A673 (cell line): Measurements from ENCODE around the gene BIRC7.

Experiments used
- EZH2 ChIP-seq: fragments of 200-600 bp; sonication (generic); IDR thresholded peaks from 2 replicates; pipeline ENCODE4 v1.6.1; 2017; ENCODE audit warnings: borderline replicate concordance, low read depth, mild to moderate bottlenecking, mixed read lengths, antibody characterized with exemption, low read length; ENCODE audit not compliant: poor library complexity, severe bottlenecking
- TF ChIP-seq, protein P1 (sequence below): fragments of 300-800, 200-600 bp; sonication (generic); conservative IDR thresholded peaks from 2 replicates; pipeline ENCODE4 v1.5.1; 2017; ENCODE audit warnings: low read depth, mild to moderate bottlenecking, antibody characterized with exemption, low read length, moderate library complexity, mixed read lengths

DNA sequence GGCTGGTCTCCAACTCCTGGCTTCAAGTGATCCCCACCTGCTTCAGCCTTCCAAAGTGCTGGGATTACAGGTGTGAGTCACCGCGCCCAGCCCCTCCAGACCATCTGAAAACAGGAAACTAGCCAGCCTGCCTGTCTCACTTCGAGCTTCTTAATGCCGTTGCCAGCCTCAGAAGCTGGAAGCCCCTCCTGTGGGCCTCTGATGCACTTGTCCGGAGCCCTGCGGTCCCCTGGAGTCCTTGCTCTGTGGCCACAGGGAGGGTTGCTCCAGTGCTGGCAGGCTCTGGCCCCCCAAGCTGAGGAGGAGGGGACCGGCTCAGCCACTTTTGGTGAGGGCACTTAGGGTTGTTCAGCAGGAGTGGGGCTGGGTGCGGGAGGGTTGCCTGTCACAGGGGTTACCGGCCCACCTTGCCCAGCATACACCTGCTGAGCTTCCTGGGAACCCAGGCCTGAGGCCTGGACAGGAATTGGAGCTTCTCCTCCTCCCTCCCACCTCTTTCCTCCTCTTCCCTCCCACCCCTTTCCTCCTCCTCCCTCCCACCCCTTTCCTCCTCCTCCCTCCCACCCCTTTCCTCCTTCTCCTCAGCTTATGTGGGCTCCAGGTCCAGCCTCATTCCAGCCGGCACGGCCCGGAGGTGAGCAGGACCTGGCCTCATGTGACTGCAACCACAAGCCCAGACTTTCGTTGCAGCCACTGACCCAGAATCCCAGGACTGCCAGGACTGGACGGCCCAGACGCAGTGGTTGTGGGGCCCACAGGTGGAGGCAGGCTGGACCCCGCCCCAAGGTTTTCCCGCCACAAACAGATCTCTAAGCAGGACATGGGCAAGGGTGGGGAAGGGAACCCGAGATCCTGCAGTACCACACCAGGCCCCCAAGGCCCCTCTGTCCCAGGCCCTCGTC, 9.4 kb upstream of the BIRC7 start:
- no peak for TF ChIP-seq EZH2
- TF ChIP-seq, protein P1, sequence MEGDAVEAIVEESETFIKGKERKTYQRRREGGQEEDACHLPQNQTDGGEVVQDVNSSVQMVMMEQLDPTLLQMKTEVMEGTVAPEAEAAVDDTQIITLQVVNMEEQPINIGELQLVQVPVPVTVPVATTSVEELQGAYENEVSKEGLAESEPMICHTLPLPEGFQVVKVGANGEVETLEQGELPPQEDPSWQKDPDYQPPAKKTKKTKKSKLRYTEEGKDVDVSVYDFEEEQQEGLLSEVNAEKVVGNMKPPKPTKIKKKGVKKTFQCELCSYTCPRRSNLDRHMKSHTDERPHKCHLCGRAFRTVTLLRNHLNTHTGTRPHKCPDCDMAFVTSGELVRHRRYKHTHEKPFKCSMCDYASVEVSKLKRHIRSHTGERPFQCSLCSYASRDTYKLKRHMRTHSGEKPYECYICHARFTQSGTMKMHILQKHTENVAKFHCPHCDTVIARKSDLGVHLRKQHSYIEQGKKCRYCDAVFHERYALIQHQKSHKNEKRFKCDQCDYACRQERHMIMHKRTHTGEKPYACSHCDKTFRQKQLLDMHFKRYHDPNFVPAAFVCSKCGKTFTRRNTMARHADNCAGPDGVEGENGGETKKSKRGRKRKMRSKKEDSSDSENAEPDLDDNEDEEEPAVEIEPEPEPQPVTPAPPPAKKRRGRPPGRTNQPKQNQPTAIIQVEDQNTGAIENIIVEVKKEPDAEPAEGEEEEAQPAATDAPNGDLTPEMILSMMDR: no peak
